HuH-7.5 (cell line): ENCODE data around the gene ZSCAN5C.
"Not testable (repeated sequence)": the region's sequence is repeated elsewhere in the genome, so short reads cannot be mapped to it uniquely, and the experiment has no call there.

Experiments
- DNase-seq: peaks from one replicate; pipeline ENCODE4 v3.0.0; 2011; ENCODE audit warnings: low spot score

ZSCAN5C gene

GRCh38 chr19:56201973-56202372, at the start of gene ZSCAN5C:
Gene ZSCAN5C, plus strand, starts transcription at chr19:56202273. Its CDS starts 3,641 bp downstream, at chr19:56205914.
- no peak for DNase-seq

- DNase-seq, result no peak
These were observed 49.4 kb upstream of the ZSCAN5C start for GRCh38 chr19:56152644-56153043.

- peak; percentile 22 for DNase-seq
These were observed 48.6 kb upstream of the ZSCAN5C start for GRCh38 chr19:56153507-56153906.

- DNase-seq, result peak; percentile 67
These were observed 46.9 kb upstream of the ZSCAN5C start for GRCh38 chr19:56155124-56155687.

GRCh38 chr19:56156768-56157167, 45.3 kb upstream of the ZSCAN5C start:
- no peak for DNase-seq

- no peak for DNase-seq
These were observed 43.8 kb upstream of the ZSCAN5C start for GRCh38 chr19:56158170-56158757.

- no peak for DNase-seq
These were observed 43.0 kb upstream of the ZSCAN5C start for GRCh38 chr19:56159009-56159559.

GRCh38 chr19:56159622-56160271, 42.3 kb upstream of the ZSCAN5C start:
- DNase-seq, result no peak

GRCh38 chr19:56161534-56161933, 40.5 kb upstream of the ZSCAN5C start:
- no peak for DNase-seq

- DNase-seq, result no peak
These were observed 39.8 kb upstream of the ZSCAN5C start for GRCh38 chr19:56162258-56162657.

- DNase-seq, result no peak
These were observed 39.0 kb upstream of the ZSCAN5C start for GRCh38 chr19:56163097-56163496.

GRCh38 chr19:56167064-56167578, 35.0 kb upstream of the ZSCAN5C start:
- peak; percentile 68 for DNase-seq

GRCh38 chr19:56170261-56170660, 31.8 kb upstream of the ZSCAN5C start:
- no peak for DNase-seq

- DNase-seq, result no peak
These were observed 28.0 kb upstream of the ZSCAN5C start for GRCh38 chr19:56174086-56174485.

- no peak for DNase-seq
These were observed 27.5 kb upstream of the ZSCAN5C start for GRCh38 chr19:56174550-56174949.

GRCh38 chr19:56175861-56176307, 26.2 kb upstream of the ZSCAN5C start, which contains the start of gene GALP:
Gene GALP, plus strand, starts transcription at chr19:56176008. Its CDS starts 1,101 bp downstream, at chr19:56177109.
- DNase-seq, result not testable (repeated sequence)

GRCh38 chr19:56176310-56176709, 25.8 kb upstream of the ZSCAN5C start:
- not testable (repeated sequence) for DNase-seq

- no peak for DNase-seq
These were observed 25.2 kb upstream of the ZSCAN5C start for GRCh38 chr19:56176881-56177280.

- DNase-seq, result no peak
These were observed 24.4 kb upstream of the ZSCAN5C start for GRCh38 chr19:56177564-56178243.

- DNase-seq, result no peak
These were observed 12.3 kb upstream of the ZSCAN5C start for GRCh38 chr19:56189785-56190184.

- no peak for DNase-seq
These were observed 11.0 kb upstream of the ZSCAN5C start for GRCh38 chr19:56191115-56191514.

- DNase-seq, result no peak
These were observed 10.4 kb upstream of the ZSCAN5C start for GRCh38 chr19:56191711-56192110.
